Astrocyte (in vitro differentiated cells and primary cell): ENCODE data around the gene RNF14.

Experiments used
- EZH2 ChIP-seq: IDR thresholded peaks from 2 replicates; pipeline ENCODE4 v1.6.1; 2012; ENCODE audit warnings: mild to moderate bottlenecking, low read length, inconsistent platforms; ENCODE audit not compliant: insufficient read depth
- TF ChIP-seq, protein P1 (sequence below): IDR thresholded peaks from 2 replicates; pipeline ENCODE4 v1.5.1; 2011; ENCODE audit warnings: low read depth, mild to moderate bottlenecking, inconsistent platforms, low read length, moderate library complexity; ENCODE audit not compliant: insufficient read depth

DNA sequence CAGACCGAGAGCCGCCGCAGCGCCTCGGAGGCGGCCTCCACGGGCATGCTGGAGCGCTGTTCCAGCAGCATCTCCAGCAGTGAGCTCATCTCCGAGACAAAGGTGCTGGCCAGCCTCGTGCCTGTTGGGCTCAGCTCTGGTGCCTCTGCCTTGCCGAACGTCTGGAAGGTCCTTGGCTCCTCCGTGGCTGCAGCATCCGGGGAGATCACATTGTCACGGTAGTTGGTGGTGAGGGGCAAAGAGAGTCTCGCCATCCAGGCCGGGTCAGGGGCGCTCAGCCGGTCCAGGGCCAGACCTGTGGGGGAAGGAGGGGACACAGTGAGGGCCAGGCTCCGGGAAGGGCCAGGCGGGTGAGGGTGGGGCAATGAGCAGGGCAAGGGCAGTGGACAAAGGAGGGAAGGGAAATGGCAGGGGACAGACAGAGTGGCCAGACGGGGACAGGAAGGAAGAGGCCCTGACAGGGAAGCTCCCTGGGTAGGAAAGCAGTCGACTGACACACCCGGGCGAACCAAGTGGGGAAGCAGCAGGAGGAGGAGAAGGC, 23.3 kb upstream of the RNF14 start:
- TF ChIP-seq, protein P1, sequence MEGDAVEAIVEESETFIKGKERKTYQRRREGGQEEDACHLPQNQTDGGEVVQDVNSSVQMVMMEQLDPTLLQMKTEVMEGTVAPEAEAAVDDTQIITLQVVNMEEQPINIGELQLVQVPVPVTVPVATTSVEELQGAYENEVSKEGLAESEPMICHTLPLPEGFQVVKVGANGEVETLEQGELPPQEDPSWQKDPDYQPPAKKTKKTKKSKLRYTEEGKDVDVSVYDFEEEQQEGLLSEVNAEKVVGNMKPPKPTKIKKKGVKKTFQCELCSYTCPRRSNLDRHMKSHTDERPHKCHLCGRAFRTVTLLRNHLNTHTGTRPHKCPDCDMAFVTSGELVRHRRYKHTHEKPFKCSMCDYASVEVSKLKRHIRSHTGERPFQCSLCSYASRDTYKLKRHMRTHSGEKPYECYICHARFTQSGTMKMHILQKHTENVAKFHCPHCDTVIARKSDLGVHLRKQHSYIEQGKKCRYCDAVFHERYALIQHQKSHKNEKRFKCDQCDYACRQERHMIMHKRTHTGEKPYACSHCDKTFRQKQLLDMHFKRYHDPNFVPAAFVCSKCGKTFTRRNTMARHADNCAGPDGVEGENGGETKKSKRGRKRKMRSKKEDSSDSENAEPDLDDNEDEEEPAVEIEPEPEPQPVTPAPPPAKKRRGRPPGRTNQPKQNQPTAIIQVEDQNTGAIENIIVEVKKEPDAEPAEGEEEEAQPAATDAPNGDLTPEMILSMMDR: no peak
- no peak for TF ChIP-seq EZH2
